GM19238 (cell line): ENCODE results near the gene NIPAL4.

Source experiments
- DNase-seq: peaks from one replicate; pipeline ENCODE4 v3.0.0; 2011; ENCODE audit warnings: low spot score; ENCODE audit not compliant: insufficient read length

NIPAL4 gene

DNA sequence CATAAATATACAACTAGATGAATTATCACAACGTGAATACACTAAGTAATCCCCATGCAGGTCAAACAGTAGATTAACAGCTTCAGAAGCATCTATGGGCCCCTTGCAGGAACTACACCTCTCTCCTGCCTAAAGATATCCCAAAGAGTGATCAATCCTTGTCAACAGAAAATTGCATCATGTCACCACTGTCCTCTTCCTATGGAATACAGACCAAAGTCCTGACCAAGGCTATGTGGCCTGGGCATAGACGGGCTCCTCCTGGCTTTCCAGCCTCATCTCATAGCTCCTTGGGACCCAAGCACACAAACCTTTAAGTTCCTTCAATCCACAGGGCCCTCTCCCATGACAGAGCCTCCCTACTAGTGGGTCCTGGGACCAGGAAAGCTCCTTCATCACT lies 25.3 kb downstream of the NIPAL4 start:
- no peak for DNase-seq

DNA sequence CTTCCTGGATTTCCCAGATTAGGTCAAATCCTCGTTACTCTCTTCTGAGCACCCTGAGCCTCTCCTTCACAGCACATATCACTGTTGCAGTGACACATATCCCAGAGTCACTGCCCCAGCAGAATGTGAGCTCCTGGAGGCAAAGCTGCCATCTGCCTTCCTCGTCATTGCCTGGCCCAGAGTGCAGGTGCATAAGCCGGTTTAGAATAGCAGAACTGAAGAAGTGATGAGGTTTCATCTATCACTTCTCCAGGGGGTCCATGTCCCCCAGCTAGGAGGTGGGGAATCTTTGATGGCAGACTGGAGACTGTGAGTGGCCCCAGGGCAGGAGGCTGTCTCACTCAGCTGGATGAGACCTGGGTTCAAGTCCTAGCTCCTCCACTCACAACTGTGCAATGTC lies 25.8 kb downstream of the NIPAL4 start:
- DNase-seq = no peak

DNA sequence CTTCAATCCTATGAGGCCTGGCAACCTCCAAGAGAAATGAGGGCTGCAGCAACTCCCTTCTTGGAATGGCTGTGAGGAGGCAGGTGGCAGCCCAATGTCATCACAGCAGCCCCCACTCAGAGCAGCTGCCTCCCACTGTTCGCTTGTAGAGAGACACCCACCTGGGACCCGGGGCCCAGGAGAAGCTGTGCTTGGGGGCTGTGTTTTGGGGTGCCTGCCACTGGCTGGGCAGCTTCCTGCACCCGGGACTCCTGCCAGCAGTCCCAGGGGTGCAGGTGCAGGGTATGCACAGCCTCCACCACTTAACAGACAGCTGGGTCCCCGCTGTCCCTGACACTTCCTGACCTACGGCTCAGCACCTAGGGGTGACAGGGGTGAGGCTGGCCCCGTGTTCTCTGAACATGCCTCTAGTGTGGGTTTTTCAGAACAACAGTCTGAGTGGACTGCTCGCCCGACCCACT lies 26.2 kb downstream of the NIPAL4 start:
- no peak for DNase-seq

DNA sequence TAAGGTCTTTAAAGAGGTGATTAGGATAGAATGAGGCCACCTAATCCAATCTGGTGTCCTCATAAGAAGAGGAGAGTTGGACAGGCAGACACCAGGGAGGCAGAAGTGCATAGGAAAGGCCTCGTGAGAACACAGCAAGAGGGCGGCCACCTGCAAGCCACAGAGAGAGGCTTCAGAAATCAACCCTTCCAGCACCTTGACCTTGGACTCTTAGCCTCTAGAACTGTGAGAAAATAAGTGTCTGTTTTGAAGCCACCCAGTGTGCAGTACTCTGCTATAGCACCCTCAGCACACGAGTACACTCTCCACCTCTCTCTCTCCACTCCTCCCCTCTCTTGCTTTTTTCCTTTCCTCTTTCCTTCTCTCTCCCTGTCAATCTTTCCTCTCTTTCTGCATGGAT lies 26.8 kb downstream of the NIPAL4 start:
- no peak for DNase-seq

DNA sequence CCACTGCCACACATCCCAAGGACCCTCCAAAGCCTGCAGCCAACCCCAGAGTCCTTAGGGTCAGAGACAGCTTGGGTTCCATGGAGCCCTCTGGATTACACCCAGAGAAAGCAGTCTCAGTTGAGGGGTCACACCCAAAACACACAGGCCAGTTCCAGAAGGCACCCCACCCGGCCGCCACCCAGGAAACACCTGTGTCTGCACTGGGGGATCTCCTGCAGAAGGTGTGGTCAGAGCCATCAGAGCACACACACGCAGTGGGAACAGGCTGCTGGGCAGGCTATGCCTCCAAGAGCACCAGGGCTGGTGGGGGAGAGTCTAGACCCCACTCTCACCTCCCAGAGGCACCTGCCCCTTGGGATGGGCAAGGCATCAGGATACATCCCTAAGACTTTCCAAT lies 27.3 kb downstream of the NIPAL4 start:
- DNase-seq = no peak

DNA sequence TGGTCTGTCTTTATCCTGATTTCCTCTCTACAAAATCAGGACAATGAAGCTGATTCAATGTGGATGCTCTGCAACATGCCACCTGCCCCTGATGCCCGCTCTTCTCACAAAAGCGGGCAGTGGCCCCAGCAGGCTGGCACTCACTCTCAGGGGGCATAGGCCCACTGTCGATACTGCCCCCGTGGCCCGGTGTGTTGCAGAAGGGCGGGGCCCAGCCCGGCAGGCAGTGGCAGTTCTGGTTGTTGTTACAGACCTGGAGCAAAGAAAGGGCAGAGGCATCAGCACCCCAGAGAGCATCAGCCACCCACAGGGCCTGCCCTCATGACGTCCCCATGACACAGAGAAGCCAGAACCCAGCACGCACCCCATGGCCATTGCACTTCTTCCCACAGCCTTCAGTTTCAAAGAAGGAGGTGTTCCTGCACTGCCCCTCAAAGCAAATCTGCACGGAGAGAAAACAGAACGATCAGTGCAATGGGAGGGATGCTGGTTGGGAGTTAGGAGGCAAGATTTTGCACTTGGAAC lies 31.5 kb downstream of the NIPAL4 start:
- no peak for DNase-seq

DNA sequence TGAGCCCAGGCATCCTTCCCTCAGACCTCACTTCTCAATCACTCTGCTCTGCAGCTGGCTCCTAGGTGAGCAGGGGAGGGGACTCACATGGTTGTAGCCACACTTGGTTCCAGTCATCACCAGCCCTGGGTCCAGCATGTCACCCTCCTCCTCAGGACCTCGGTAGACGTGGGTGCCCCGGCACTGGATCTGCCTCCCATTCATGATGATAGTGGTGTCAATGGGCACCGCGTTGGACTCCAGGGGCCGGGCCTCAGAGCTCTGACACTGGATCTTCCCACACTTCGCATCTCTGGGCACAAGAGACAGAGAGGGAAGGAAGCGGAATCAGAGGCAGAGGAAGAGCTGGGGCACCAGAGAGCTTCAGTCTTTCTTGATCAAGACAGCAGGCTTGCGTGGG lies 32.9 kb downstream of the NIPAL4 start:
- no peak for DNase-seq

DNA sequence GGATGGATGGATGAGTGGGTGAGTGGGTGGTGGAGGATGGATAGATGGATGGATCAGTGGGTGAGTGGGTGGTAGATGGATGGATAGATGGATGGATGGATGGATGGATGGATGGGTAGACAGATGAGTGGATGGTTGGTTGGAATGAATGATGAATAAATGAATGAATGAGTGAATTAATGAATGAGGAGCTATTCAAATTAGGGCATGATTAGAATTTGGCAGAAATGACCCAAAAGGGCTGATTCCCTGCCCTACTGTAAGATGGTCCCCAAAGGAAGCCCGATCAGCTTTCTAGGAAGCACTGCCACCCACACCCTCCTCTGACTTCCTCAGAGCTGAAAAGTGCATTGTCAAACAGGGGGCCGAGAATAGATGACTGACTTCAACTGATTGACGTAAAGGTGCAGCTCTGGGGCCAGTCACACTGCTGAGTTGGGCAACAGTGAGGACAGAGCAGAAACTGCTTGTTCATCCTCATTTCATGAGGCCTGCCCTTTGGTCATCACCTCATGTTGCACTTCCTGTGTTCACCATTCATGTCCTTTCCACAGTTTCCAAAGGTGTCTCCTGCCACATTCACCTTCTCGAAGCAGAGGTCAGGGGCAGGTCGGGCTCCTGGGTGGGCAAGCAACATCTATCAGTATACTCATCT lies 34.3 kb downstream of the NIPAL4 start:
- DNase-seq = no peak

DNA sequence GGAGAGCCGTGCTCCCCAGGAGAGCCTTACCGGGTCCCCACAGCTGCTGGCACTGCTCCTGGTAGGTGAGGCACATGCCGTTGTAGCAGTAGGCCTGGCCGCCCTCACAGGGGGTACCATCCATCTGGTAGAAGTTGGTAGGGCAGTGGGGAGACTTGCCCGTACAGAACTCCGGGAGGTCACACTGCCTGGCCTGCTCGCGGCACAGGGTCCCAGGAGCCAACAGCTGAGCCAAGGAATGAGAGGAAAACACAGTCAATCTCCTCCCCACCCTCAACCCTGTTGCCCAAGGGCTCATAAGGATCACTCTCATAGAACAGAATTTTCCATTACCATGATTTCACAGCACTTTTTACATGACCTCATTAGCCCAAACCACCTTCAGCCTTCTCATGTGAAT lies 36.9 kb downstream of the NIPAL4 start:
- no peak for DNase-seq

DNA sequence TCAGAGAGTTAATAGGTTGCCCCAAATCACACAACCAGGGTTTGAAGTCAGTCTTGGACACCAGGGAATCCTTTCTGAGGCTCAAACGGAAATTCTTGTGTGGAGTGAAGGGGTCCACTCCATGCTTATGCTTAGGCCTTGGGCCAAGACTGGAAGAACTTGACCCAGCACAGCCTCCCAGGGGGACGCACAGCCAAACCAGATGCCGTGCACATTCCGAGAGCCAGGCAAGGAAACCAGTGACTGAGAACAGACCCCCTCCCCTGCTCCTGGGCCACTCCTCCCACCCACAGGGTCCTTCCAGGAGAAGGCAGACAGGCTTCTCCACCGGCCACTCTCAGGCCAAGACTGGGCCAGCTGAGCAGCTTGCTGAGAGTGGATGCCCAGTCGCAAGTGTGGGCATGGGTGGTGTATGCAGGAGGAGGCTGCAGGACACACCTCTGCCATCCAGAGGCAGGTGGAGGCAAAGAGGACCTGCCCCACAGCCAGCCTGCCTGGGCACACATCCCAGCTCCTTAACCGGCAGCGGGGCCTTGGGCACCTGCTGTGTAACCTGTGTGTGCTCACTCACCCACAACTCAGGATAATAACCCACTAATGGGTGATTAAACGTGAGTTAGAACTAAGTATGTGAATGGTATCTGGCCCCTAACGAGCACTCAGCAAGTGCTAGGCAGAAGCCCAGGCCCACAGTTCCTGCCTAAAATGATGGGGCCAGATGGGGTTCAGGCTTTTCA lies 38.0 kb downstream of the NIPAL4 start:
- DNase-seq = no peak

DNA sequence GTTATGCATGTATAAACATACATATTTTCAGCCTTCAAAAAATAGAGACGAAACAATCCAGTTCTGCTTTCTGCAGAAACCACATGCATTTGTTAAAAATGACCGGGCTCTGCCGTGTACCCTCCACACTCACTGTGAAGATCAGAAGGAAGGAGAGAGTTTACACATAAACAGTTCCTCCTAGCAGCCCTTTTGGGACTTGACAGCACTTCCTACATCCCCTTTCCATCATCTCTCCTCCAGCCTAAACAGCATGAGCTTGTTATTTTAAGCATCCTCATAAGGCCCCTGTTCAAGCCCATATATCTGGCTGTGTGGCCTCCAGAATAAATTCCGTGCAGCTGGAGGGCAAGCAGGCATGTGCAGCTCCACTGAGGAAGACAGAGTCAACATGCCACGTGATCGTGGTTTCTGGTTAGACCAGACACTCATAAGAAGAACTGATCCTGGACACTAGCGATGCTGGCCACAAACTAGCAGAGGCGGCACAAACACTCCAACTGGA lies 42.2 kb downstream of the NIPAL4 start:
- DNase-seq = peak; percentile 48

DNA sequence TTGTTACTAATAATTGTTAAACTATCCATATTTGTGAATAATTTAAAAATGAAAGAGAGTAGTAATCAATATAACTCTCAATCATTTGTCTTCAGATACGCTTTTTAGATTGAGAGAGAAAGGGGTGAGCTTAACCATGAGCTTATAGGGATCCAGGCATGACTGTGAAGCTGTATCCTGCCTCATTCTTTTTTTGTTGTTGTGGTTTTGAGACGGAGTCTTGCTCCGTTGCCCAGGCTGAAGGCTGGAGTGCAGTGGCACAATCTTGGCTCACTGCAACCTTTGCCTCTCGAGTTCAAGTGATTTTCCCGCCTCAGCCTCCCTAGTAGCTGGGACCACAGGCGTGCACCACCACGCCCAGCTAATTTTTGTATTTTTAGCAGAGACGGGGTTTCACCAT lies 44.0 kb downstream of the NIPAL4 start:
- DNase-seq = no peak

DNA sequence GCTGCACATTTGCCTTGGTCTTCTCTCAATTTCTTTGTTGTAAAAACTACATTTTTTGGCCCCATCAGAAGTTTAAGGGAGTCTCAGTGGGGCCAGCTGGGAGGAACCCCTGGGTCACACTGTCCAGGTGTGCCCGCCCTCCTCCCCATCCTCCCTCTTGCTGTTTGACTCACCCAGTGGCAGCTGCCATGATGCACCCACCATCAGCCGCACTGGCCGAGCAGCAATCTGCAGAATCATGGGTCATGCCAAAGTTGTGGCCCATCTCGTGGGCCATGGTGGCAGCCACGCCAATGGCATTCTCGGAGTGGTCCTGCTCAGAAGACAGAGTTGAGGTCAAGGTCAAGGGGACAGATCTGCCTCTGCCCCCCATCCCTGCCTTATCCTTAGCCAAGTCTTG lies 45.5 kb downstream of the NIPAL4 start:
- DNase-seq = no peak

DNA sequence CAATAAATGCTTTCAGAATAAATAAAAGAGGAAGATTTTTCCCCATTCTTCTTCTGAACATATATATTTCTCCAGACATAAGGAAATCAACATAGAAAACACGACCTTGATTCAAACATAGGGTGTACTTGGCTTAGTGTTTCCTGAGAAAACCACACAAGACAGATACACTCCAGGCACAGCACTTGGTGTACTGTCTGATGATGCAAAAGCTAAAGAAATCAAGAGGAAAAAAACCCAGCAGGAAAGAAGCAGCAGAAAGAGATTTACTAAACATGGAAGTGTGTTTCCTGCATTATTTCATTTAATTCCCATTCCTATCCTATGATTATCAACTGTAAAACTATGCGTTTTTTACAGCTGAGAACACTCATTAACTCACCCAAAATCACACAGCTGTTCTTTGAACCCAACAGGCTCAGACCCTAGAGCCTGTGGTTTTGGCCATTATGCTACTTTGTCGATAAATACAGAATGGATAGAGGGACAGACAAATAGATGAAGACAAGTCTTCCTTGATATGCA lies 46.1 kb downstream of the NIPAL4 start:
- DNase-seq = no peak

DNA sequence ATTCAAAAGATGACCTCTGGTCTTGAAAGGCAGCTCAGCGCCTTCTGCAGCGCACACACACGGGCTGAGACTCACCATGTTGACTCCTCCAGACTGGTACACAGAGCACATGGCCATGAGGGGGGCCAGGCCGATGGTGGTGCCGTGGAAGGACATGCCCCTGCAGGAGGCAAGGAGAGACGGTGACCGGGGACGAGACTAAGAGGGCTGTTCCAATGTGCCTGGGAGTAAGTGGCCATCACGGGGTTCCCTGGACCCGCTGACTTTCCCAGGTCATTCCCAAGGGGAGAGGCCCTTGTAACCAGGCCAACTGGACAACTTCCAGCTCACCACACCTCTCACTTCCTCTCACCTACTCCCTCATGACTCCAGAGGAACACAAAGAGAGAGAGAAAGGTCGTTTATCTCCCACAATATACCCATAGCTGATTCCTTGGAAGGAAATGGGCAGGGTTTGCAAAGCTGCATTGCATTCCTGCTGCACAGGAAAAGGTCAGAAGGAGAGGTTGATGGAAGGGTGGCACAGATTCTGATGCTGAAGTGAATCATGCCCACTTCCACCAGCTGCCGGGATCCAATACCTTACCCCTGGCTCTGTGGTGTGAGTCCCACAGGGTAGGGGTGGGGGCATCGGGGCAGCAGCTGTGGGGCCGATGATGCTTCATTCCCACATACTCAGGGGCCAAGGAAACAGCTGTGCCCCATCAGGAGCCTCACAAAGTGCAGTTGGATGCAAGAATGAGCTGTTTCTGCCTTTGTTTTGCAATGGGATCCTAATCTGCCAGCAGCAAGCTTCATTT lies 47.2 kb downstream of the NIPAL4 start:
- DNase-seq = no peak

DNA sequence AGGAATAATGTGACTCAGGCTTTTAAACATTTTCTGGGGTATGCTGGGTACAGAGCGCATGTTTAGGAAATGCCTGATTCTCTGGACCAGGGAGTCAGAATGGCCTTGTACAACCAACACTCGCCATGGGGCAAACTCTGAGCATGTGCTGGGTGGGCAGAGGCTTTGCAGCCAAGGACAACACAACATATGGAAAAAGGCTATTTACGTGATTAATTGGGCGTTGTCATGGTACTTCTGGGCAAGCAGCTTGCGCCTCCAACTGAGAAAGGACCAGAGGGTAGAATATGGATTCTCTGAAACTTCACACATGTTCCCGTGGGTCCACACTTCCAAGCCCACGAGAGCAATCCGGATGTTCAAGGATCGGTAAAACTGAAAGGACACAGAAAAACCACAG lies 49.1 kb downstream of the NIPAL4 start:
- no peak for DNase-seq

DNA sequence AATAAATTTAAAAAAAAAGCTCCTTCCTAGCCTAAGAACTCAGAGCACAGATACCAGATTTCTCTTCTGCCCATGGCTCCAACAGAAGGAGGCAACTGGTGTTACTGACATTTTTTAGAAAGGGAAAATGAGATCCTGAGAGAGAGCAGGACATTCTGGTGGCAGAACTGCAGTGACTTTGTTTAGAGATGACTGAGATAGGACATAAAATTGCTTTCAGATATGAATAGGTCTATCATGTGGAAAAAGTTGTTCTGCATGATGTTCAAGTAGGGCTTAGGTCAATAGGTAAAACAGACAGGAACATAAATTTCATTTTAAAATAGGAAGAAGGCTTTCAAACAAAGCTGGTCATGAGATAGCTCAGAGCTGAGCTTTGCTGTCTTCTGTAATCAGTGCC lies 49.6 kb downstream of the NIPAL4 start:
- DNase-seq = no peak

DNA sequence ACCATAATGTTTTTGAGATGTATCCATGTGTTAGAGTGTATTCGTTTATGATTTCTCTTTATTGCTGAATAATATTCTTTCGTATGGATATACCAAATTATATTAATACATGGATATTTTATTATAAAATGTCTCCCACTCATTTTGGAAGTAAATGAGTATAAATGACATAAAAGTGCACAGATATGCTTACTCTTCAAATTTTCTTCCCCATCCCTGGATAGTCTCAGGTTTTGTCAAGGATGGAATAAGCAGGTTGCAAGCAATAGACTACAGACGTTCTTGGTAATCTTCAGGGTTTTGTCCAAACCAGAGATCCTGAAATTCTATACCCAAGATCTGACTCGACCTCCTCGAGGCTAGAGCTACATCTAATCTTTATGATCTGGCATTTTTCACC lies 50.7 kb downstream of the NIPAL4 start:
- DNase-seq = no peak

DNA sequence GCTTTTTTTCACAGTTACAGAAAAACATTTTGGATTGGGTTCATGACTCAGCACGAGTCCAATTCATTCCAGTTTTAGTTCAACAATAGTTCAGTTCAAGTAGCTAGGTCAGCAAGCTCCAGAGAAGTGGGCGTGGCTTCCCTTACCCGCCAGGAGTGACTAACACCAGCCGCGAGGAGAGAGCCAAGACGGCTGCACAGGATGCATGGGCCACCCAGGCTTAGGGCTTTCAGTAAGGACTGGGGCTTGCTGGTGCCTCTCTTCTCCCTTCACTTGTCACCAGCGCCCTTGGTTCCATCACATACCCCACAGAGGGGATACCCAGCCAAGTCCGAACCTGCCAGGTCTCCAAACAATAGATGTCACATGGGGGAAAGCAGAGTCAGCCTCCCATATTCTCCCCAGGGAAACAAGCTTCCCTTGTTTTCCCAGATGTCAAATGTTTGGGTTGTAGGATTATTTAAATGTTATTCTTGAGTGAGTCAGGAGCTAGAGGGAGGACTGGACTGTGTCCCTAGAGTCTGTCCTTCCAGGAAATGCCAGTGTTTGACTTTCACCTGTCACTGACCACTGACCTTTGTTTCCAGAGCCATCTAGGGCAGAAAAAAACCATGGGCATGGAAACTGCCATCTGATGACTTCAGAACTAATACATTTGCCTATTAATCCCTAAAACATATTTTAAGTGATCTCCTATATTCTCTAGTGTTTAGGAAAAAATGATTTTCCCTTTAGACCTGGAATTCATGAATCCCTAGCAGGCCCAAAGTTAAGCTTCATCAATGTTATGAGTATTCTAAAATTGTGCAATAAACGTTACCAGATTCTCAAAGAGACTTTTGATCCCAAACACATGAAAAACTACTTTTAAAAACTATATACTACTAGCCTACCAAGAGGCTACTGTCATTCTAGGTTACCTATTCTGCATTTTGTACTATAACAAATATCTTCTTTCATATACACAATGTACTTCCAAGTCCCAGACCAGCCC lies 51.9 kb downstream of the NIPAL4 start:
- DNase-seq = no peak

DNA sequence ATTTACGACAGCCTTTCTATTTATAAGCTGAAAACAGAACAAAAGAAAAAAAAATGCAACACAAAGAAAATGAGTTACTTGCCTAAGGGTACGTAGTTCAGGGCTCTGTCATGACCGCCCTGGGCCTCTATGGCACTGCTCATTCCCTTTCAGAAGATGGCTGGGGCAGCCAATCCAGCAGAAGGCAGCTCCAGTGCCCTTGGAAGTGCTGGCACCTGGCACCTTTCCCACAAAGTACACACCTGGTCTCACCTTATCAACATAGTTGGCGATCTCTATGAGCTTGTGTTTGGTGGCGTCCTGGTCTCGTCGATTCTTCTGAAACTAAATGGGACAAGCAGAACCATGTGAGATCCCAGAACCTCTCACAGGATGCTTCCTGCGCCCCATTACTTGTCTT lies 53.2 kb downstream of the NIPAL4 start:
- no peak for DNase-seq

DNA sequence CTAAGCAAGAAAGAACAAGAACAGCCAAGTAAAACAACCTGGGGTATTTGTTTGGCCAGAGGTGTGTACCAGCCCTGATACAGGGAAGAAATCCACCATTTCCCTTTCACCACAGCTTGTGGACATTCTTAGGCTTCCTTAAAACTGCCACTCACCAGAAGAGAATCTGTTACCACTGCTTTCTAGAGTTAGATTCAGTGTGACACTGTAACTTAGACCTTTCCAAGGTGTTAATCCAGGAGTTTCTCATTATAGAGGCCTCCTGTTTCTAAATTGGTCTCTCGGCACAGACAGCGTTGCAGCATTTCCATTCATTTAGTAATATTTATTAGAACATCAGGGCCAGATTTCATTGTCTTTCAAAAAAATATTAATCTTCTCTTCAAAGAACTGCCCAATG lies 55.0 kb downstream of the NIPAL4 start:
- DNase-seq = no peak
